GM15510 (cell line): Measurements from ENCODE around the gene DUS4L.

ENCODE experiments used
- POLR2A ChIP-seq: IDR thresholded peaks from 3 replicates; pipeline ENCODE4 v1.6.1; 2011; ENCODE audit warnings: borderline replicate concordance; ENCODE audit not compliant: insufficient read length; ENCODE audit errors: extremely low read depth

DUS4L gene

DNA sequence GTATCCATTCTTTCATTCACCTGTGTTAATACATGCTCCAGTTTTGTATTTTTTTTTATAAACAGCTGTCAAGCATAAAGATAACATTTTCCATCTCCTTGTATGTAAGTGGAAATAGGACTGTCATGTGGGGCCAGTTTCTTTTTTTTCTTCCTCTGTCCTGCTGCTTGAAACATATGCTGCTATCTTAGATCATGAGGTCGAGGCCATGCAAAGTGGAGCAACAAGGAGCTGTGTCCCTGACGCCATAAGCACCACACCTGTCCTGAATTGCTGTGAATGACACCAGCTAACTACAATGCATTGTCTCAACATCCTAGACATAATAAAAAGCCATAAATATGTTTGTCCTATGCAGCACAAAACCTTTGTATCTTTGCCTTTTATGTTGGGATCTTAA lies 59.1 kb downstream of the DUS4L start:
- TF ChIP-seq POLR2A, result no peak

GRCh38 chr7:107627002-107627401 lies 63.2 kb downstream of the DUS4L start:
- no peak for TF ChIP-seq POLR2A
